ENCODE results near the gene SCUBE1. TPM values are rescaled to one million over a fixed set of nuclear protein-coding genes. Genes with fewer than 3 reads are reported as not detected.

The SCUBE1 gene
- total RNA-seq, 1 experiment from 2014 or later = not detected

GRCh38 chr22:43305806-43306205 is 37.4 kb downstream of the SCUBE1 start:
- no peak for DNase-seq (ENCODE audit: low read depth, low spot score)
- no peaks in the 10 kb centered on the region for H3K27me3 ChIP-seq (ENCODE audit: control insufficient read depth, insufficient read depth, low read length)
- no peak overlapping the region for H3K27ac ChIP-seq (ENCODE audit: low read length)
- intact Hi-C loops (cut with micrococcal nuclease; ENCODE audit: unreplicated experiment) = no loop called here
- no peaks in the 10 kb centered on the region for H3K36me3 ChIP-seq (ENCODE audit: control insufficient read depth, insufficient read depth, low read length)
- H3K9me3 ChIP-seq (ENCODE audit: control insufficient read depth, insufficient read depth, low read depth, low read length) = no peaks in the 10 kb centered on the region
- no peak for ATAC-seq
- BruUV-seq (replicated peaks) = no TSS peak
- no peak for TF ChIP-seq TCF7L2 (IDR thresholded peaks at IDR 0.05; ENCODE audit: low read depth, low read length)
- TF ChIP-seq POLR2AphosphoS5 (IDR thresholded peaks at IDR 0.05; ENCODE audit: low read depth, low read length) = no peak
- no peak for TF ChIP-seq REST (IDR thresholded peaks at IDR 0.05; ENCODE audit: insufficient read depth in 1 of 2, low read depth in 2 of 2, low read length in 1 of 2)
- no peak for TF ChIP-seq CTCF (IDR thresholded peaks at IDR 0.05)
- H3K4me1 ChIP-seq (ENCODE audit: control insufficient read depth, insufficient read depth, low read length) = no peaks in the 10 kb centered on the region
- in situ Hi-C loops (cut with HindIII; ENCODE audit: low pct_unique_long_range_greater_than_20kb, low sequenced_read_pairs) = no loop called here
- ChIA-PET CTCF (no interaction called here), POLR2A (no interaction called here)
- no peak overlapping the region for H3K4me3 ChIP-seq (ENCODE audit: low read depth in 2 of 2, low read length in 2 of 2)

GRCh38 chr22:43304831-43305590 is 38.2 kb downstream of the SCUBE1 start:
- no peaks in the 10 kb centered on the region for H3K36me3 ChIP-seq (ENCODE audit: control insufficient read depth, insufficient read depth, low read length)
- ATAC-seq (no peak), DNase-seq (ENCODE audit: low read depth, low spot score) (no peak)
- H3K4me1 ChIP-seq (ENCODE audit: control insufficient read depth, insufficient read depth, low read length) = no peaks in the 10 kb centered on the region
- H3K27me3 ChIP-seq (ENCODE audit: control insufficient read depth, insufficient read depth, low read length) = no peaks in the 10 kb centered on the region
- POLR2A ChIA-PET = no interaction called here
- intact Hi-C loops (cut with micrococcal nuclease; ENCODE audit: unreplicated experiment) (no loop called here), in situ Hi-C loops (cut with HindIII; ENCODE audit: low pct_unique_long_range_greater_than_20kb, low sequenced_read_pairs) (no loop called here)
- no TSS peak for BruUV-seq (replicated peaks)
- no peaks in the 10 kb centered on the region for H3K9me3 ChIP-seq (ENCODE audit: control insufficient read depth, insufficient read depth, low read depth, low read length)
- H3K27ac ChIP-seq (ENCODE audit: low read length) = no peak overlapping the region
- no peak overlapping the region for H3K4me3 ChIP-seq (ENCODE audit: low read depth in 2 of 2, low read length in 2 of 2)
- CTCF ChIA-PET = no interaction called here
- TF ChIP-seq REST (IDR thresholded peaks at IDR 0.05; ENCODE audit: insufficient read depth in 1 of 2, low read depth in 2 of 2, low read length in 1 of 2) (no peak), POLR2AphosphoS5 (IDR thresholded peaks at IDR 0.05; ENCODE audit: low read depth, low read length) (no peak), CTCF (IDR thresholded peaks at IDR 0.05) (no peak), SIN3A (IDR thresholded peaks at IDR 0.05; ENCODE audit: borderline replicate concordance, insufficient read depth, low read depth, low read length) (no peak), TCF7L2 (IDR thresholded peaks at IDR 0.05; ENCODE audit: low read depth, low read length) (no peak)
